Measurements from ENCODE around the gene SELPLG. TPM values are rescaled to one million over a fixed set of nuclear protein-coding genes. Genes with fewer than 3 reads are reported as not detected.
"Not testable (repeated sequence)": the region's sequence is repeated elsewhere in the genome, so short reads cannot be mapped to it uniquely, and the experiment has no call there.

The SELPLG gene
- total RNA-seq, 1 donor from 2014 or later: 4.2 TPM

DNA sequence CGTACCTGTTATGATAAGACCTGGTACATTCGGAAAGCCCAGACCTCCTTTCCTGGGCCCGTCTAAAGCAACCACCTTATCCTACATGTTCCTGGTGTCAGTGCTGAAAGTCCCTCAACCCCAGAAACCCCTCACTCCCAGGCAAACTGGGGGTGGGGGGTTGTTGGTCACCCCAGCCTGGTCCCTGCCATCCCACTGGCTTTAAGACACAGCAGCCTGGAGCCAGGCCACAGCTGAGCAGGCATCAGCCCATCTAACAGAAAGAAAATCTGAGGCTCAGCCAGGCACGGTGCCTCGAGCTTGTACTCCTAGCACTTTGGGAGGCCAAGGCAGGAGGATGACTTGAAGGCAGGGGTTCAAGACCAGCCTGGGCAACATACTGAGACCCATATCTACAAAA lies 4.5 kb downstream of the SELPLG start:
- intact Hi-C loops (cut with DNase I): no loop called here
- DNase-seq (no peak), ATAC-seq (ENCODE audit: poor library complexity) (no peak)

DNA sequence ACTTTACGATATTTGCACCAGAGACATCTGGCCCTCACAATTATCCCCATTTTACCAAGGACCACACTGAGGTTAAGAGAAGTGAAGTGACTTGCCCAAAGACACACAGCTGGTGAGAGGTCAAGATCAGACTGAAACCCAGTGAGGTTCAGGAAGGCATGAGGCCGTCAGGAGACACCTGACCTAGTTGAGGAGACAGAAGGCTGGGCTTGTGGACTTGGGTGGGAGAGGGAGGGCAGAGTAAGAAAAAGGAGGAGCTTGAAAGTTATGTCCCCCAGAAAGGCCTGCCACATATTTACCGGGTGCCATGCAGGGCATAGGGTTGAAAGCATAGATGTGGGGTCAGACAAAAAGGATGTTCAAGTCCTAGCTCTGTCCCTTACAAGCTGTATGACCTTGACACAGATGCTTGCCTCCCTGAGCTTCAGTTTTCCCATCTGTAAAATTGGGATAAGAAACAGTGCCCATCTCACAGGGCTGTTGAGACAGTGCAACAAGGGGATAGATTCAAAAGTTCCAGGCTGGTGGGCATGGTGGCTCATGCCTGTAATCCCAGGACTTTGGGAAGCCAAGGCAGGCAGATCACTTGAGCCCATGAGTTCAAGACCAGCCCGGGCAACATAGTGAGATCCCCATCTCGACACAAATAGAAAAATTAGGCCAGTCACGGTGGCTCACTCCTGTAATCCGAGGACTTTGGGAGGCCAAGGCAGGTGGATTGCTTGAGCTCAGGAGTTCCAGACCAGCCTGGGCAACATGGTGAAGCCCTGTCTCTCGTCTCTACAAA lies 6.4 kb downstream of the SELPLG start:
- ATAC-seq (ENCODE audit: poor library complexity): no peak
- intact Hi-C loops (cut with DNase I): no loop called here
- no peak for DNase-seq

DNA sequence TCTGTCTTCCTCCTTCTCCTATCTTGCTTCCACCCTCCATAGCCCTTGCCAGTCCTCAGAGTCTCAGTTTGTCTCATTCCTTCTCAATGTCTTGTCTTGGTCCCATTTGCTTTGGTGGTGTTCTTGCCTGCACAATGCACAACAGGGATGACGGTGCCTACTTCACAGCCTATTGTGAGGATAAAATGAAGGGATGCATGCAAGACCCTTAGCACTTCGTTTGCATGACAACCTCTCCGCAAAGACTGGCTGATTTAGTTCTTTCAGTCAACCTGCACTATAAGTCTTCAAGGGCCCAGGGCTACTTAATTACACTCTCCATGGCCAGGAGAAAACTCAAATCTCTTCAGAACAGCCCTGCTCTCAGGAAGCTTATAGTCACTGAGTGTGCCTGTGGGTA lies 8.5 kb downstream of the SELPLG start:
- no peak for ATAC-seq (ENCODE audit: poor library complexity)
- intact Hi-C loops (cut with DNase I): no loop called here
- DNase-seq: no peak

DNA sequence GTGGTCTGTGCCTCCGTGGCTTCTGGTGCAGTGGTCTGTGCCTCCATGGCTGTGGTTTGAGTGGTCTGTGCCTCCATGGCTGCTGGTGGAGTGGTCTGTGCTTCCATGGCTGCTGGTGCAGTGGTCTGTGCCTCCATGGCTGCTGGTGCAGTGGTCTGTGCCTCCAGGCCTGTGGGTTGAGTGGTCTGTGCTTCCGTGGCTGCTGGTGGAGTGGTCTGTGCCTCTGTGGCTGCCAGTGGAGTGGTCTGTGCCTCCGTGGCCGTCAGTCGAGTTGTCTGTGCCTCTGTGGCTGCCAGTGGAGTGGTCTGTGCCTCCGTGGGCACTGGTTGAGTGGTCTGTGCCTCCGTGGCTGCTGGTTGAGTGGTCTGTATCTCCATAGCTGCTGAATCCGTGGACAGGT lies 10.1 kb downstream of the SELPLG start:
- ATAC-seq (ENCODE audit: poor library complexity): no peak
- no peak for DNase-seq

DNA sequence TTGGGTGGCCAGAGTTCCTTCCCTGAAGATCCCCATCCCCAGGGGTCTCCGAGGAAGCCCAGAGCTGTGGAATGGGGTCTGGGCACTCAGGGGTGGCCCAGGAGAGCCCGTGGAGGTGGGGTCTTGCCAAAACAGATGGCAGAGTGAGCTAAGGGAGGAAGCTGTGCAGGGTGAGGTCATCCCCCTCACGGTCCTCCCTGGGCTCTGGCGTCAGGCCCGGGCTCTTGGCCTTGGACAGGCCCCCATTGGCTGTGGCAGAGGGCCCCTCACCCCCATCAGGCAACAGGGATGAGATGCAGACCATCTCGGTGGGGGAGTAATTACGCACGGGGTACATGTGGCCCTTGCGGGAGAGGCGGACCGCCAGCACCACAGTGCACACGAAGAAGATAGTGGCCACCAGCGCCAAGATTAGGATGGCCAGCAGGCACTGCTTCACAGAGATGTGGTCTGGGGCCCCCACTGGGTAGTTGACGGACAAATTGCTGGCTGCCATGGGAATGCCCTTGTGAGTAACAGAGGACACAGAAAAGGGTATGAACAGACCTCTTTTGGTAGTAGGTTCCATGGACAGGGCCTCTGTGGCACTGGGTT lies 10.7 kb downstream of the SELPLG start:
- DNase-seq (no peak), ATAC-seq (ENCODE audit: poor library complexity) (no peak)

More for the DNA sequence above, 10.1 kb downstream of the SELPLG start:
- intact Hi-C loops (cut with DNase I): no loop called here

DNA sequence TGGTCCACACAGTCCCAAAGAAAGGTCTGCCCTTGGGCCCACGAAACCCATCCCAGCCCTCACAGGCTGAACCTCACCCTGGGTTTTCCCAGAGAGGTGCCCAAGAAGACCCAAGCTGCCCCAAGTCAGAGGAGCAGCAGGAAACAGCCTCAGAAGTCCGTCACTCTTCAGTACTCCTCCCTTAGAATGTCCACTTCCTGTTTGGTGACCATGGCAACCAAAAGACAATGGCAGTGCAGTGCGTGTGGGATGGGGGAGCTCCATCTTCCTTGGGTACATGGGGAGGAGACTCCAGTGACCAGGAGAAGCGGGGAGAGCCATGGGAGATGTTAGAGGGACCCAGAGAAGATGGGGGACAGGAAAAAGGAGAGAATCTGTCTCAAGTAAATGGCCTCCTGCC lies 11.3 kb downstream of the SELPLG start:
- intact Hi-C loops (cut with DNase I): no loop called here
- ATAC-seq (ENCODE audit: poor library complexity): peak; percentile 50
- no peak for DNase-seq

More for the DNA sequence above, 10.7 kb downstream of the SELPLG start:
- intact Hi-C loops (cut with DNase I): no loop called here

DNA sequence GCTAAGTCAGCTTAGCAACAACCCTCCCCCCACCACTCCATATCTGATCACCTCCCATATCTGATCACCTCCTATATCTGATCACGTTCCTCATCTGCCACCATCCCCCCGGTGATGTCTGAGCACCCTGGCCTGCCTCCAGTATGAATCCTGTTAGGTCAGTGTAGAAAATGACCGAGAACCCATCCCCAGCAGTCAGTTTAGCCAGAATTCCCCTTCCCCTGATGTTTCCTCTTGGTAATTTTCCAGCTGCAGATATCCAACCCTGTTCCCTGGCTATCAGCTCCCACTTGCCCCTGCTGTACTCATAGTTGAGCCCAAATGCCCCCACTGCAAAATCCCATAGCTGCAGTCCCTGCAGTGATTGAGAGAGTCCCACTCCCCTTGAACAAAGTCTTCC lies 12.5 kb downstream of the SELPLG start:
- intact Hi-C loops (cut with DNase I): no loop called here
- no peak for ATAC-seq (ENCODE audit: poor library complexity)
- no peak for DNase-seq

DNA sequence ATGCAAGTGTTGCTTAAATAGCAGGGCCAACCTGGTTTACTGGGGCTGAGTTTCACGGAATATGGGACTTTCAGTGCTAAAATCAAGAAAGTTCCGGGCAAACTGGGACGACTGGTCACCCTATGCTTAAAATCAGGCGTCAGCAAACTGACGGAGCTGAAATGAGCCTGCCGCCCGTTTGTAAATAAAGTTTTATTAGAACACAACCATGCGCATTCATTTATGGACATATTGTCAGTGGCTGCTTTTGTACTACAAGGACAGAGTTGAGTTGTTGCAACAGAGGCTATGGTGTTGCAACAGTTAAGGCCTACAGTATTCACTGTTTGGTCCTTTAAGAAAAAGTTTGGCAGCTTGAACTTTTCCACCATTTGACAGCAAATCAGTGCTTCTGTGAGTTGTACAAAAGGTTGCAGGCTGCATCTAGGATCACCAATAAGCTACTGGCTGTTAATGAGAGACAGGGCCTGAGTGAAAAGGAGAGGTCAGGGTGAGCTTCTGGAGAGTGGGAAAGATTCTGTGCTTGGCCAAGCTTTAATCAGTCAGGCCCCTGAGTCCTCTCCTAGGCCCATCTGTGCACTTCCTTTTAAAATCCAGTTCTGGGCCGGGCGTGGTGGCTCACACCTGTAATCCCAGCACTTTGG lies 13.3 kb downstream of the SELPLG start:
- no peak for DNase-seq
- intact Hi-C loops (cut with DNase I): no loop called here

DNA sequence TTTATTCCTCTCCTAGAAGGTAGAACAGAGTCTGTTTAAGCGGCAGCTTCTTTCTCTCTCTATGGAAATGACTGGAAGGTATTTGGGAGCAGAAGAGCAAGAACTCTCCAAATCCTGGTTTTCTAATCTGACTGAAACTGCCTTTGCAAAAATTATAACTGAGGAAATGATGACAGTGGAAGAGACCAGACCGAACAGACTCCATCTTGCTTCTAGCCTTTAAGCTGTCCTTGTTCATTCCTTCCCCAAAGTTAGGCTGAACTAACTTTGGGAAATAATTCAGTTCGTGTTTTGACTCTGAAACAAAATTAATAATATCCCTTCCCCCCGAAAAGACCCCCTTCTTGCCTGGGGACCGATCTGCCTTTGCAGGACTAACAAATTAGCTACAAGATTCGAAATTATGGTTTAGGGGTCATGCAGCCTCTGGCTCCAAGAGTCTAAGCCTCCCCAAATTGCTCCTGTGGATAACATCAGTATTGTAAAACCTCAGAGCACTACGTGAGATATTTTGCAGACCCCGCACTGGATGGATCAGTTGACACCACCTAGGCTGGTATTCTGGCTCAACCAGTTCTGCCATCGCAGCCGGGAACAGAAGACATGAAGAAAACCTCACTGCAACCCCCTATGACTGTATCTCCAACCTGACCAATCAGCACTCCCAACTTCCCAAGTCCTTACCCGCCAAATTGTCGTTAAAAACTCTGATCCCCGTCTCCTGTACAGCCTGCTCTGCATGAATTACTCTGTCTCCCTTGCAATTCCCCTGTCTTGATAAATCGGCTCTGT lies 14.1 kb downstream of the SELPLG start:
- intact Hi-C loops (cut with DNase I): loop anchor here (2.0 kb wide), 1 partner anchor 55 kb away; no protein-coding TSS in a partner anchor
- no peak for DNase-seq
- ATAC-seq (ENCODE audit: poor library complexity): no peak

More for the DNA sequence above, 13.3 kb downstream of the SELPLG start:
- ATAC-seq (ENCODE audit: poor library complexity): no peak

DNA sequence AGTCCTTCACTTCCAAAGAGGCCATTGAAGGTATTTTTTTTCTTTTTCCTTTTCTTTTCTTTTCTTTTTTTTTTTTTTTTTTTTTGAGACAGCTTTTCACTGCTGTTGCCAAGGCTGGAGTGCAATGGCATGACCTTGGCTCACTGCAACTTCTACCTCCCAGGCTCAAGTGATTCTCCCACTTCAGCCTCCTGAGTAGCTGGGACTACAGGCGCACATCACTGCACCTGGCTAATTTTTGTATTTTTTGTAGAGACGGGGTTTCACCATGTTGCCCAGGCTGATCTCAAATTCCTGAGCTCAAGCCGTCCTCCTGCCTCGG lies 14.8 kb downstream of the SELPLG start:
- DNase-seq; ATAC-seq (ENCODE audit: poor library complexity): not testable (repeated sequence)
- intact Hi-C loops (cut with DNase I): loop anchor here (2.0 kb wide), 1 partner anchor 54 kb away; no protein-coding TSS in a partner anchor

DNA sequence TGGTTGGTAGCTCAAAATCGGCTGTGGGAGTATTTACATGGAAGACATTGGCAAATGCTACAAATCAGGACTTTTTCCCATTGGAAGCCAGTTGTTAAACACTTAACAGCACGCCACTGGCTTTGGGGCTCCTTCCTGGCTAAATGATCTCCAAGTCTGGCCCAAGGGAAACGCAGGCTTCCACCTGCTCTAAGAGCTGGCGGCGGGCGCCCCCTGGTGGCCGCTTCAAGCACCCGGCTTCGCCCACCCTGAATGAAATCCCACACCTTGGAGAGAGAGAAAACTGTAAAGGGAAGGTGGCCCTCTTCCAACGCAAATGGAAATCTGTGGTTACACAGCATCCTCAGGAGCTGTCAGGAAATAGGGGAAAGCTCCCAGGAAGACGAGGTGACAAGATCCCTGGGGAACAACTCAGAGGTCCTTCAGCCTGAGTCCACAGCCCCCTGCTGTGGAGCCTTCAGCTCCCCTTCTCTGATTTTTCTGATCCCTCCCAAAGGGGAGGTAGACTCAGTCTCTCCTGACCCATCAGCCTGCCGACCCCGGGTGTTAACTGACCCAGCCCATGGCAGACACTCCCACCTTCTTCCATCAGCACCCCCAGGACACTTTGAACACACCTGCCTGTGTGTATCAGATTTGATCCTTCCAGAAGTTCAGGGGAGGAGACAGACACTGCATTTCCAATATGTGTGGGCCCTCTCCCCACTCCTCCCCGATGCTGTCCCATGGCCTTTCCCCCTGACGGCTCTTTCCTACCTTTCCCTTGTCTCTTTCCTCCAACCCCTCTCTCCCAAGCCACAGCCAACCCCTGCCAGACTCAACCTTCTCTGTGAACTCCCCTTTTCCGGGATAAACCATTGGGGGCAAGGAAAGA lies 15.4 kb downstream of the SELPLG start:
- ATAC-seq (ENCODE audit: poor library complexity) (peak; percentile 91), DNase-seq (peak; percentile 88)
- intact Hi-C loops (cut with DNase I): loop anchor here (2.0 kb wide), 1 partner anchor 54 kb away; no protein-coding TSS in a partner anchor

DNA sequence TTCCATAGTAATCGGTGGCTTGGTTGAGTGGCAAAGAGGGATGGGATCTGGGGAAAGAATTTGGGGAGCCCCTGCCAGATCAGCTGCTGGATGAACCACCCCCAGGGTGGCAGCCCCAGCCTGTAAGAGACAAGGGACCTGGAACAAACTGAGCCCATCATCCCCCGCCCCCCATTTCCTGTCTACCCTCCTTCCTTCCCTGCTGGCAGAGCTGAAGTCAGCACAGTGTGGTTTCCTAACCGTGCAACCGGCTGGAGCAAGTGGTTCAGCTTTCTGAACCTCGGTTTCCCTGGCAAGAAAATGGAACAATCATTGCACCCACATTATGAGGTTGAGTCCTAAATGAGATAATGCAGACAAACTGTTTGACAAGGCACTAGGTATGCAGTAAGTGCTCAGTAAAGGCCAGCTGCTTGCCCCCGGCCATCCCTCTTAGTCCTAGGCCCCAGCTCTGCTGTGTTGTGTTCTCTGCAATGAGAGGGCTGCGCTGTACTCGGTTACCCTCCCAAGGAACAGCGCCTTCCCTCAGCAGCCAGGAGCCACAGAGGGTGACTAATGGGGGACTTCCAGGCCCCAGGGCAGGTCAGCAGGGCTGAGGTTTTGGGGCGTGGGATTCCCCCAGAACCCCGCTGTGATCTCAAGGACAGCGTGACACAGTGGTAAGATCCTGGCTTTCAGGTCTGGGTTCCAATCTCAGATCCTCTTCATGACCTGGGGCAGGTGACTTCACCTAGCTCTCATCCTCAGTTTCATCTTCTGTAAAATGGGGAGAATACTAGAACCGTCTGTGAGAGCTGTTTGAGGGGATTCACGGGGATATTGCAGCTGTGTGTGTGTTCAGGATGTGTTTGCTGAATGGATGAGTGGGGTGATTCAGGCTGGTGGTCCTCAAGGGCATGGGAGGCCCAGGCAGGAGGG lies 16.5 kb downstream of the SELPLG start:
- peak; percentile 61 for DNase-seq
- intact Hi-C loops (cut with DNase I): no loop called here
- peak; percentile 36 for ATAC-seq (ENCODE audit: poor library complexity)

DNA sequence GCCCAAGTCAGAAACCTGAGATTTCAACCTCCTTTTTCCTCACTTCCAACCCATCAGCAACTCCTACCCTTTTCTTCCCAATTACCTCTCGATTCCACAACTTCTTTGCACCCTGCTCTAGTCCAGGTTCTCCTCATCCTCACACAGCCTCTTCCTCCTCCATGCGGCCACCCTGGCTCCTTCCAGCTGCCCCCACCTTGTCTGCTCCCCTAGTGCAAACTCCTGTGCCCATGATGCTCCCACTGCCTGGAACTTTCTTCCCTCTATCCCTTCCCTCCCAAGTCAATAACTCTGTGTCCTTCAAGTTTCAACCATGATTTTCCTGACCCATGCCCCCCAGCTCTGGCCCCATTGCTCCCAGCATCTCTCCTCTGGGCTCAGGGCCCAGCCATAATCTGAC lies 17.3 kb downstream of the SELPLG start:
- ATAC-seq (ENCODE audit: poor library complexity) (no peak), DNase-seq (no peak)
- intact Hi-C loops (cut with DNase I): no loop called here

DNA sequence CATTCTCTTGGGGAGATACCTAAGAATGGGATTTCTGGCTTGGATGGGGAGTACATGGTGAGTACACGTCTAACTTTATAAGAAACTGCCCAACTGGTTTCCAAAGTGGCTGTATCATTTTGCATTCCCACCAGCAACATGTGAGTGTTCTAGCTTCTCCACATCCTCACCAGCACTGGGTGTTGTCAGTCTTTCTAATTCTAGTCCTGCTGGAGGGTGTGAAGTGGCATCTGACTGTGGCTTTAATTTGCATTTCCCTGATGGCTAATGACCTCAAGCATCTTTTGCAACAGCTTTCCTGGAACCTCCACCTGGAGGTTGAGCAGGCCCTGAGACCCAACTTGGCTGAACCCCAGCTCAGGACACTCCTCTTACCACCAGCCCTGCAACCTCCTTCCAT lies 17.8 kb downstream of the SELPLG start:
- intact Hi-C loops (cut with DNase I): no loop called here
- ATAC-seq (ENCODE audit: poor library complexity) (no peak), DNase-seq (no peak)

DNA sequence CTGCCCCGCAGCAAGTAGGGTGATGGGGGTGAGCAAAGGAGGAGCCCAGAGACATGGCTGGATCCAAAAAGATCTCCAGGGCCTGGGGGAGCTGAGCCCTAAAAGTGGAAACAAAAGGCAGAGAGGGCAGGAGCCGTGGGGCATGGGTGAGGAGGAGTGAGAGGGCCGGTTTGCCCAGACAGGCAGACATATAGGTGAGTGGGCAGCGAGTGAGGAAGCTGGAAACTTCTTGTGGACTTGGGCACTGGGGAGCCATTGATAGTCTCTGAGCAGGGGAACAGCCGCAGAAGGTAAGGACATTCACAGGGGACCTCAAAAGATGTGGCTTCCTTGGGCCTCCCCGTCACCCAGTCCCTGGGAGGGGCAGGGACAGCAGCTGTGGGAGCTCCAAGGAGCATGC lies 19.1 kb downstream of the SELPLG start:
- ATAC-seq (ENCODE audit: poor library complexity) (no peak), DNase-seq (no peak)
- intact Hi-C loops (cut with DNase I): no loop called here

DNA sequence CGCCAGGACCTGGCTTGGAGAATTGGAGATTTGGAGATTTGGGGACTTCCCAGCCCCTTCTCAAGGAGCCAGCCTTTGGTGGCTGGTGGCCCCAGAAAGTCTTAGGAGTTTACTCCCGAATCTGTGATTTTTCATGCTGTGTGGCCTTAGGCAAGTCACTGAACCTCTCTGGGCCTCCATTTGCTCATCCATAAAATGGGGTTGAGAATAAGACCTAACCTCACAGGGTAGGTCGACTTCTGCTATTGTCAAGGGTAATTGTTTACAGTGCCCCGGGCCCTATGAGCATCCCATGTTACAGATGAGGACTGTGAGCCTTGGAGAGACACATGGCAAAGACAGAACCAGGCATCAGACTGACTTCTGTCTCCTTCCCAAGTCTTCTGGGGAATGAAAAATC lies 19.7 kb downstream of the SELPLG start:
- ATAC-seq (ENCODE audit: poor library complexity) (no peak), DNase-seq (no peak)
- intact Hi-C loops (cut with DNase I): no loop called here

DNA sequence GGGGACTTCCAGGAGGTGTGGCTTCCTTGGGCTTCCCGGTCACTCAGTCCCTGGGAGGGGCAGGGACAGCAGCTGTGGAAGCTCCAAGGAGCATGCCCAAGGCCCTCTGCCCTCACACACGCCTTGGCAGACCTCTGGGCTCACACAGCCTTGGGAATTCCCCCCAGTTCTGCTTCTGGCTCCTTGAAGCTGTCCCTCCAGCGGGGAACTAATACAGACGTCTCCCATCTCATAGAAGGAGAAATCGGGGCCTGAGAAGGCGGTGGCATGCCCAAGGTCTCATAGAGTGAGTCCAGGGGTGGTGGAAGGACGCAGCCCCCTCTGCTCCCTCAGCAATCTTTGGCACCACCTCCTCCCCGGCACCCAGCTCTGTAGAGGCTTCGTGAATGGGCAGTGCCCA lies 20.1 kb downstream of the SELPLG start:
- intact Hi-C loops (cut with DNase I): no loop called here
- no peak for DNase-seq
- ATAC-seq (ENCODE audit: poor library complexity): no peak

Measured in Right ventricle myocardium superior (tissue), 1 donor.